Hepatocyte (in vitro differentiated cells): Measurements from ENCODE around the gene ECHS1. TPM values are rescaled to one million over a fixed set of nuclear protein-coding genes. Genes with fewer than 3 reads are reported as not detected.

ENCODE experiments used
- DNase-seq: peaks from one replicate; pipeline ENCODE4 v3.0.0-alpha.2; 2016; ENCODE audit warnings: low spot score
- H2AFZ ChIP-seq: fragments of 200-600 bp; sonication (generic); 2 replicates; pipeline ENCODE4 v1.6.0; 2016; ENCODE audit warnings: antibody characterized with exemption, mild to moderate bottlenecking
- H3K27ac ChIP-seq: fragments of 200-600 bp; sonication (generic); 2 replicates; pipeline ENCODE4 v1.5.1; 2016; ENCODE audit warnings: mild to moderate bottlenecking
- H3K27me3 ChIP-seq: fragments of 200-600 bp; sonication (generic); 2 replicates; pipeline ENCODE4 v1.6.1; 2016
- H3K36me3 ChIP-seq: fragments of 200-600 bp; sonication (generic); replicated peaks from 2 replicates; pipeline ENCODE4 v1.5.1; 2016; ENCODE audit warnings: low read depth; ENCODE audit not compliant: insufficient read depth
- H3K4me1 ChIP-seq: fragments of 200-600 bp; sonication (generic); 2 replicates; pipeline ENCODE4 v1.5.1; 2016; ENCODE audit warnings: mild to moderate bottlenecking, moderate library complexity; ENCODE audit not compliant: insufficient read depth
- H3K4me2 ChIP-seq: fragments of 200-600 bp; sonication (generic); 2 replicates; pipeline ENCODE4 v1.6.0; 2016
- H3K4me3 ChIP-seq: fragments of 200-600 bp; sonication (generic); 2 replicates; pipeline ENCODE4 v1.5.1; 2016; ENCODE audit warnings: mild to moderate bottlenecking
- H3K79me2 ChIP-seq: fragments of 200-600 bp; sonication (generic); 2 replicates; pipeline ENCODE4 v1.6.0; 2017; ENCODE audit warnings: mild to moderate bottlenecking
- H3K9me2 ChIP-seq: fragments of 200-600 bp; sonication (generic); replicated peaks from 2 replicates; pipeline ENCODE4 v1.6.0; 2017; ENCODE audit warnings: mild to moderate bottlenecking; ENCODE audit not compliant: insufficient read depth
- H3K9me3 ChIP-seq: fragments of 200-600 bp; sonication (generic); 2 replicates; pipeline ENCODE4 v1.5.1; 2016; ENCODE audit warnings: low read depth, mild to moderate bottlenecking
- H4K20me1 ChIP-seq: fragments of 200-600 bp; sonication (generic); 2 replicates; pipeline ENCODE4 v1.6.0; 2016; ENCODE audit warnings: mild to moderate bottlenecking; ENCODE audit not compliant: insufficient read depth, poor library complexity, severe bottlenecking
- EZH2 ChIP-seq: fragments of 200-600 bp; sonication (generic); IDR thresholded peaks from 2 replicates; pipeline ENCODE4 v1.6.1; 2016; ENCODE audit warnings: antibody characterized with exemption, mild to moderate bottlenecking, borderline replicate concordance
- EZH2phosphoT487 ChIP-seq: fragments of 200-600 bp; sonication (generic); IDR thresholded peaks from one replicate; pipeline ENCODE4 v1.6.1; 2018; ENCODE audit warnings: antibody characterized with exemption, mild to moderate bottlenecking, low read depth, moderate library complexity; ENCODE audit not compliant: unreplicated experiment, severe bottlenecking
- WGBS: methylation state at CpG from one replicate; pipeline ENCODE4 v1.1.6; 2016; ENCODE audit warnings: low lambda C conversion rate; ENCODE audit errors: missing lambda C conversion rate; 5-methylcytosine and 5-hydroxymethylcytosine counted together
- polyA plus RNA-seq: library from polyadenylated mRNA; unstranded; fragments of >200 nt; fragmentation: Nextera tagmentation; extraction: Ambion mirVana; gene quantifications from 2 replicates; pipeline ENCODE4 v1.2.1, GENCODE V29; 2016
- total RNA-seq: library from RNA; depleted of rRNA; stranded (reverse); fragments of >200 nt; gene quantifications from 2 replicates; pipeline ENCODE4 v1.2.3, GENCODE V29; 2014
- TF ChIP-seq, protein P1 (sequence below): fragments of 200-600 bp; sonication (generic); IDR thresholded peaks from 2 replicates; pipeline ENCODE4 v1.5.1; 2016; ENCODE audit warnings: antibody characterized with exemption, mild to moderate bottlenecking; ENCODE audit not compliant: poor library complexity

The ECHS1 gene
- total and polyA plus RNA-seq, 2 experiments from 2014 or later = 146 to 204 TPM

DNA sequence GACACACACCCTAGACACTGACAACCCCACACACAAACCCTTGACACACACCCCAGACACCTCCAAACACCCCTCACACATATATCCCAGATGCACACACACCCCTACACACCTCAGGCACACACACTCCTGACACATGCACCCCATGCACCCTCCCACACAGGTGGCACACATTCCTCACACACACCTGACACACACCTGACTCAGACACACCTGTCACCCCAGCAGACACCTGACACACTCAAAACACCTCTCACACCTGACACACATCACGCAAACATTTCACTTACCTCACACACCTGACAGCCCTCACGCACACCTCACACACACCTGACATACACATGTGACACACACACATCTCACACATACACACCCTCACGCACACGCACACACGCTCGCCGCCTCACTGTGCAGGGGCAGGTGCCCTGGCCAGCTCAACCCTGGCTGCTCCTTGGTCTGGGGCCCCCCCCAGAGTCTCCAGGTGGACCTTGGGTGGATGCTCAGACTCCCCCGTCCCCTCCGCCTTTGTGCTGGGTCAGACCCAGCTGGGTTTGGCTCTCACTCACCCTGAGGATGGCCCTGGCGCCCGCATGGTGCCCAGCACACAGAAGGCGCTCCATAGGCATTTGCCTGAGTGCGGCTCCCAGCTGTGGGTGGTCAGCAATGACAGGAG is 33.3 kb downstream of the ECHS1 start:
- peaks cover 31% of the 10 kb centered on the region for H3K27me3 ChIP-seq
- H3K79me2 ChIP-seq = no peaks in the 10 kb centered on the region
- H3K4me2 ChIP-seq = no peak overlapping the region
- H3K4me1 ChIP-seq = peaks cover 12% of the 10 kb centered on the region
- H3K9me2 ChIP-seq = no peaks in the 10 kb centered on the region
- TF ChIP-seq EZH2 = no peak
- TF ChIP-seq, protein P1, sequence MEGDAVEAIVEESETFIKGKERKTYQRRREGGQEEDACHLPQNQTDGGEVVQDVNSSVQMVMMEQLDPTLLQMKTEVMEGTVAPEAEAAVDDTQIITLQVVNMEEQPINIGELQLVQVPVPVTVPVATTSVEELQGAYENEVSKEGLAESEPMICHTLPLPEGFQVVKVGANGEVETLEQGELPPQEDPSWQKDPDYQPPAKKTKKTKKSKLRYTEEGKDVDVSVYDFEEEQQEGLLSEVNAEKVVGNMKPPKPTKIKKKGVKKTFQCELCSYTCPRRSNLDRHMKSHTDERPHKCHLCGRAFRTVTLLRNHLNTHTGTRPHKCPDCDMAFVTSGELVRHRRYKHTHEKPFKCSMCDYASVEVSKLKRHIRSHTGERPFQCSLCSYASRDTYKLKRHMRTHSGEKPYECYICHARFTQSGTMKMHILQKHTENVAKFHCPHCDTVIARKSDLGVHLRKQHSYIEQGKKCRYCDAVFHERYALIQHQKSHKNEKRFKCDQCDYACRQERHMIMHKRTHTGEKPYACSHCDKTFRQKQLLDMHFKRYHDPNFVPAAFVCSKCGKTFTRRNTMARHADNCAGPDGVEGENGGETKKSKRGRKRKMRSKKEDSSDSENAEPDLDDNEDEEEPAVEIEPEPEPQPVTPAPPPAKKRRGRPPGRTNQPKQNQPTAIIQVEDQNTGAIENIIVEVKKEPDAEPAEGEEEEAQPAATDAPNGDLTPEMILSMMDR = no peak
- TF ChIP-seq EZH2phosphoT487 = no peak
- 94% methylated on average over 13 of the region's 13 CpGs for WGBS
- H2AFZ ChIP-seq = no peak overlapping the region
- H4K20me1 ChIP-seq = no peaks in the 10 kb centered on the region
- no peaks in the 10 kb centered on the region for H3K9me3 ChIP-seq
- no peaks in the 10 kb centered on the region for H3K36me3 ChIP-seq
- no peak overlapping the region for H3K4me3 ChIP-seq
- no peak overlapping the region for H3K27ac ChIP-seq
- DNase-seq = no peak

DNA sequence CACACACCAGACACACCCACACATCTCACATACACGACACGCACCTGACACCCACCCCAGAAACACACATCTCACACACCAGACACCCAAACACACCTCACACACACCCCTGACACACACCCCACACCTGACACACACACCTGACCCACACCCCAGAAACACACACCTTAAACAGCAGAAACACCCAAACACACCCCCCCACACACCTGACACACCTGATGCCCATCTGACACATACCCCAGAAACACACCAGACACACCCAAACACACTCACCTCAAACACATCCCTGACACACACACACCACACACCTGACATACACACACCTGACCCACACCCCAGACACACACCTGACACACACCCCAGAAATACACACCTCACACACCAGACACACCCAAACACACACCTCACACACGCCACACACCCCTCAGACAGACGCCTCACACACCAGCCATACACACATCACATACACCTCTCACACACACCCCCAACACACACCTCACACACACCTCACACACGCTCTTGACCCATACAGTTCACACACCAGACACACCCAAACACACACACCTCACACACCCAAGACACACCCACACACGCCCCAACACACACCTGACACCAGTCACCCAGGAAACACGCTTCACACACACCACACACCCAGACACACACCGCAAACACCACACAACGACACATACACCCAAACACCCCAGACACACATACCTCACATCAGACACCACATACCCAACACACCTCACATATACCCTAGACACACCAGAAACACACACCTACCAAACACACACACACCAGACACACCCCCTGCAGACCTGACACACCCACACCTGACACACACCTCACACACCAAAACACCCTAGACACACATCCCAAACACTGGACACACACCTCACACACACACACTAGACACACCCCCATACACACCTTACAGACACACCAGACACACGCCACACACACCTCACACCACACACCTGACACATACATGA is 34.8 kb downstream of the ECHS1 start:
- no peak for DNase-seq
- peaks cover 14% of the 10 kb centered on the region for H3K4me1 ChIP-seq

DNA sequence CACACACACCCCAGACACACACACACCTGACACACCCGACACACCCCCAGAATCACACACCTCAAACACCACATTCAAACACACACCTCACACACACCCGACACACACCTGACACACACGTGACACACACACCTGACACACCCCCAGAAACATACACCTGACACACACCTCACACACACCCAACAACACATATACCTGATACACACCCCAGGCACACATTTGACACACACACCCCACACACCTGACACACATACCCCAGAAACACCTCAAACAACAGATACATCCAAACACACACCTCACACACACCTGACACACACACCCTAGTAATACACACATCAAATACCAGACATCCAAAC is 35.8 kb downstream of the ECHS1 start:
- 100% methylated on average over 3 of the region's 3 CpGs for WGBS
- Histone ChIP-seq H3K9me2 (no peaks in the 10 kb centered on the region), H3K4me1 (peaks cover 14% of the 10 kb centered on the region), H3K79me2 (no peaks in the 10 kb centered on the region), H3K9me3 (no peaks in the 10 kb centered on the region), H4K20me1 (no peaks in the 10 kb centered on the region), H2AFZ (no peak overlapping the region), H3K27ac (no peak overlapping the region), H3K36me3 (no peaks in the 10 kb centered on the region), H3K4me3 (no peak overlapping the region), H3K4me2 (no peak overlapping the region), H3K27me3 (peaks cover 43% of the 10 kb centered on the region)
- TF ChIP-seq EZH2 = no peak
- TF ChIP-seq, protein P1 = no peak
- TF ChIP-seq EZH2phosphoT487 = no peak
- no peak for DNase-seq

More for the DNA sequence above, 34.8 kb downstream of the ECHS1 start:
- WGBS = 91% methylated on average over 9 of the region's 10 CpGs
- Histone ChIP-seq H4K20me1 (no peaks in the 10 kb centered on the region), H3K27me3 (peaks cover 36% of the 10 kb centered on the region), H3K36me3 (no peaks in the 10 kb centered on the region), H3K79me2 (no peaks in the 10 kb centered on the region), H2AFZ (no peak overlapping the region), H3K27ac (no peak overlapping the region), H3K4me2 (no peak overlapping the region), H3K4me3 (no peak overlapping the region), H3K9me2 (no peaks in the 10 kb centered on the region), H3K9me3 (no peaks in the 10 kb centered on the region)
- no peak for TF ChIP-seq EZH2phosphoT487
- TF ChIP-seq, protein P1 = no peak
- TF ChIP-seq EZH2 = no peak
